Measurements from ENCODE around the gene XKRX. TPM values are rescaled to one million over a fixed set of nuclear protein-coding genes. Genes with fewer than 3 reads are reported as not detected.

Gene XKRX
- total and polyA plus RNA-seq, 11 donors, result 0.10 to 0.19 TPM; not detected in 9

- DNase-seq, result no peak
- Histone ChIP-seq H3K27ac (no peak overlapping the region), H3K27me3 (peaks cover 0 to 14% (median 0%) of the 10 kb centered on the region in 9 donors), H3K9me3 (no peaks in the 10 kb centered on the region), H3K4me3 (no peak overlapping the region), H3K4me1 (no peaks in the 10 kb centered on the region), H3K36me3 (no peaks in the 10 kb centered on the region)
- WGBS, 4 donors, result 62 to 88% (median 70%) methylated on average over 2 of the region's 2 CpGs
- no peak for TF ChIP-seq POLR2A (IDR thresholded peaks at IDR 0.05)
- no peak for TF ChIP-seq CTCF (IDR thresholded peaks at IDR 0.05)
- intact Hi-C loops (cut with DNase I), result no loop called here
- ATAC-seq, result no peak
Observed at GRCh38 chrX:100915562-100915961, 13.2 kb downstream of the XKRX start.

GRCh38 chrX:100913111-100913510, 15.6 kb downstream of the XKRX start:
- intact Hi-C loops (cut with DNase I), result no loop called here
- Histone ChIP-seq H3K36me3 (no peaks in the 10 kb centered on the region), H3K4me3 (no peak overlapping the region), H3K27me3 (peaks cover 0 to 9% (median 0%) of the 10 kb centered on the region in 9 donors), H3K9me3 (no peaks in the 10 kb centered on the region), H3K27ac (no peak overlapping the region), H3K4me1 (no peaks in the 10 kb centered on the region)
- 81 to 97% (median 89%) methylated on average over 3 of the region's 3 CpGs for WGBS, 4 donors
- DNase-seq (no peak), ATAC-seq (no peak)
- no peak for TF ChIP-seq CTCF (IDR thresholded peaks at IDR 0.05)
- TF ChIP-seq POLR2A (IDR thresholded peaks at IDR 0.05), result no peak

- TF ChIP-seq CTCF (IDR thresholded peaks at IDR 0.05) (no peak), POLR2A (IDR thresholded peaks at IDR 0.05) (no peak)
- no peak overlapping the region for H3K4me3 ChIP-seq
- no peak for DNase-seq
- H3K36me3 ChIP-seq, result no peaks in the 10 kb centered on the region
- WGBS, 4 donors, result 18 to 59% (median 39%) methylated on average over 1 of the region's 1 CpG
- no peaks in the 10 kb centered on the region for H3K4me1 ChIP-seq
- H3K9me3 ChIP-seq, result peaks cover 0 to 2% (median 0%) of the 10 kb centered on the region in 12 donors
- intact Hi-C loops (cut with DNase I), result no loop called here
- ATAC-seq, result no peak
- H3K27ac ChIP-seq, result no peak overlapping the region
- peaks cover 0 to 9% (median 0%) of the 10 kb centered on the region in 9 donors for H3K27me3 ChIP-seq
Observed at GRCh38 chrX:100911731-100912130, 17.0 kb downstream of the XKRX start.

- Histone ChIP-seq H3K4me3 (no peak overlapping the region), H3K36me3 (no peaks in the 10 kb centered on the region), H3K27ac (no peak overlapping the region), H3K9me3 (peaks cover 0 to 15% (median 0%) of the 10 kb centered on the region in 12 donors), H3K27me3 (peaks cover 0 to 11% (median 0%) of the 10 kb centered on the region in 9 donors), H3K4me1 (no peaks in the 10 kb centered on the region)
- ATAC-seq, result no peak
- TF ChIP-seq POLR2A (IDR thresholded peaks at IDR 0.05) (no peak), CTCF (IDR thresholded peaks at IDR 0.05) (no peak)
- intact Hi-C loops (cut with DNase I), result no loop called here
- DNase-seq, result no peak
Observed at GRCh38 chrX:100905620-100906019, 23.1 kb downstream of the XKRX start.
